OCI-LY7 (cell line): ENCODE results near the gene PATL1. TPM values are rescaled to one million over a fixed set of nuclear protein-coding genes. Genes with fewer than 3 reads are reported as not detected.

Experiments
- BruUV-seq: library from RNA; stranded (reverse); fragments of 400-500 nt; replicated peaks from 2 replicates; lab custom pipeline; 2021; lab: Mats Ljungman, UMichigan
- CTCF ChIA-PET: fragments of 300-600 bp; sonication (Branson Sonifier 250); formaldehyde crosslinking; loops from one replicate; lab custom pipeline; 2022; ENCODE audit warnings: antibody characterized with exemption; ENCODE audit not compliant: unreplicated experiment; lab: Charles Lee
- POLR2A ChIA-PET: fragments of 300-600 bp; sonication (Branson Sonifier 250); formaldehyde crosslinking; loops from one replicate; lab custom pipeline; 2022; ENCODE audit warnings: antibody characterized with exemption; lab: Charles Lee
- DNase-seq: peaks from one replicate; pipeline ENCODE4 v3.0.0-alpha.2; 2015; ENCODE audit warnings: low spot score
- H2AFZ ChIP-seq: fragments of 200-600 bp; sonication (generic), shearing (Covaris generic); 2 replicates; pipeline ENCODE4 v1.6.1; 2014; ENCODE audit warnings: mild to moderate bottlenecking, antibody characterized with exemption, low read length, moderate library complexity
- H3K27ac ChIP-seq: fragments of 200-600 bp; sonication (generic); 2 replicates; pipeline ENCODE4 v1.5.1; 2014; ENCODE audit warnings: mixed run types, low read depth, mild to moderate bottlenecking, moderate library complexity, low read length, inconsistent platforms; ENCODE audit not compliant: poor library complexity, severe bottlenecking
- H3K36me3 ChIP-seq: fragments of 200-600 bp; sonication (generic); 2 replicates; pipeline ENCODE4 v1.6.1; 2014; ENCODE audit warnings: mild to moderate bottlenecking, antibody characterized with exemption, low read length, moderate library complexity, mixed read lengths; ENCODE audit not compliant: insufficient read depth
- H3K4me1 ChIP-seq: fragments of 200-600 bp; sonication (generic); 2 replicates; pipeline ENCODE4 v1.5.1; 2014; ENCODE audit warnings: mild to moderate bottlenecking, low read length; ENCODE audit not compliant: insufficient read depth, poor library complexity, severe bottlenecking
- H3K4me2 ChIP-seq: fragments of 200-600 bp; sonication (generic); 2 replicates; pipeline ENCODE4 v1.6.1; 2014; ENCODE audit warnings: mild to moderate bottlenecking, low read length
- H3K4me3 ChIP-seq: fragments of 200-600 bp; sonication (generic); 2 replicates; pipeline ENCODE4 v1.5.1; 2014; ENCODE audit warnings: mild to moderate bottlenecking, low read depth, low read length; ENCODE audit not compliant: poor library complexity, severe bottlenecking
- H3K79me2 ChIP-seq: fragments of 200-600 bp; sonication (generic); 2 replicates; pipeline ENCODE4 v1.6.1; 2016; ENCODE audit warnings: low read depth, mild to moderate bottlenecking, low read length, moderate library complexity, mixed read lengths; ENCODE audit not compliant: insufficient read depth
- H3K9me2 ChIP-seq: fragments of 200-600 bp; sonication (generic); 2 replicates; pipeline ENCODE4 v1.6.1; 2016; ENCODE audit warnings: mild to moderate bottlenecking, low read length, mixed read lengths; ENCODE audit not compliant: insufficient read depth
- H3K9me3 ChIP-seq: fragments of 200-600 bp; sonication (generic); 2 replicates; pipeline ENCODE4 v1.6.1; 2014; ENCODE audit warnings: mild to moderate bottlenecking, mixed run types, low read length, mixed read lengths
- H4K20me1 ChIP-seq: fragments of 200-600 bp; sonication (generic); 2 replicates; pipeline ENCODE4 v1.6.1; 2014; ENCODE audit warnings: mild to moderate bottlenecking, antibody characterized with exemption, low read length, moderate library complexity, mixed read lengths; ENCODE audit not compliant: insufficient read depth
- EZH2phosphoT487 ChIP-seq: fragments of 200-600 bp; sonication (generic); IDR thresholded peaks from 2 replicates; pipeline ENCODE4 v1.6.1; 2018; ENCODE audit warnings: low read depth, borderline replicate concordance, mild to moderate bottlenecking, mixed run types, antibody characterized with exemption, low read length, moderate library complexity, mixed read lengths
- intact Hi-C: fragments of 100-400 bp; cut with micrococcal nuclease; formaldehyde crosslinking; loops from one replicate; pipeline ENCODE4 v1.10.0; 2022; ENCODE audit not compliant: unreplicated experiment
- total RNA-seq, 2 experiments: library from RNA; depleted of rRNA in 1 of 2; stranded (reverse); fragments of >200 nt in 1 of 2; shearing (Covaris generic) in 1 of 2; gene quantifications; 2 replicates each; pipeline ENCODE4 v1.2.3, GENCODE V29; 2014 to 2022
- TF ChIP-seq, protein P1 (sequence below): fragments of 200-600 bp; sonication (generic); conservative IDR thresholded peaks from 2 replicates; pipeline ENCODE4 v1.5.1; 2014; ENCODE audit warnings: mild to moderate bottlenecking, antibody characterized with exemption, low read length, moderate library complexity, mixed read lengths

PATL1 gene
- total RNA-seq, 2 experiments from 2014 or later: 15.2 to 46.3 TPM

DNA sequence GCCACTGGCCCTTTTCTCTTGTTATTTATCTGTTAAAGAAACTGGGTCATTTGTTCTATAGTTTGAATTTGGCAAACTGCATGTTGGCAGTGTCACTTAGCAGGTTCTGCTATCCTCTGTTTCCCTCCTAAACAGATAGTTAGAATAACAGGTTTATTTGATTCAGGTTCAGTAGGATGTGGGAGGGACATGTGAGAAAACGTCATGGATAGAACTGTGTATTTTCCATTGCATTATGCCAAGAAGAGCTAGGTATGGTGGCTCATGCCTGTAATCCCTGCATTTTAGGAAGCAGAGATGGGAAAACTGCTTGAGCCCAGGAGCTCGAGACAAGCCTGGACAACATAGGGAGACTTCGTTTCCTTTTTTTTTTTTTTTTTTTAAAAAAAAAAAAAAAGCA is 24.3 kb downstream of the PATL1 start:
- intact Hi-C loops: no loop called here
- CTCF ChIA-PET: no interaction called here
- H3K4me2 ChIP-seq: no peak overlapping the region
- no peaks in the 10 kb centered on the region for H4K20me1 ChIP-seq
- no peaks in the 10 kb centered on the region for H3K9me2 ChIP-seq
- no peaks in the 10 kb centered on the region for H3K9me3 ChIP-seq
- no peaks in the 10 kb centered on the region for H3K4me1 ChIP-seq
- no peaks in the 10 kb centered on the region for H3K79me2 ChIP-seq
- H2AFZ ChIP-seq: no peak overlapping the region
- no peak overlapping the region for H3K4me3 ChIP-seq
- peaks cover 99% of the 10 kb centered on the region for H3K36me3 ChIP-seq
- no TSS peak for BruUV-seq
- TF ChIP-seq EZH2phosphoT487: no peak
- TF ChIP-seq, protein P1, sequence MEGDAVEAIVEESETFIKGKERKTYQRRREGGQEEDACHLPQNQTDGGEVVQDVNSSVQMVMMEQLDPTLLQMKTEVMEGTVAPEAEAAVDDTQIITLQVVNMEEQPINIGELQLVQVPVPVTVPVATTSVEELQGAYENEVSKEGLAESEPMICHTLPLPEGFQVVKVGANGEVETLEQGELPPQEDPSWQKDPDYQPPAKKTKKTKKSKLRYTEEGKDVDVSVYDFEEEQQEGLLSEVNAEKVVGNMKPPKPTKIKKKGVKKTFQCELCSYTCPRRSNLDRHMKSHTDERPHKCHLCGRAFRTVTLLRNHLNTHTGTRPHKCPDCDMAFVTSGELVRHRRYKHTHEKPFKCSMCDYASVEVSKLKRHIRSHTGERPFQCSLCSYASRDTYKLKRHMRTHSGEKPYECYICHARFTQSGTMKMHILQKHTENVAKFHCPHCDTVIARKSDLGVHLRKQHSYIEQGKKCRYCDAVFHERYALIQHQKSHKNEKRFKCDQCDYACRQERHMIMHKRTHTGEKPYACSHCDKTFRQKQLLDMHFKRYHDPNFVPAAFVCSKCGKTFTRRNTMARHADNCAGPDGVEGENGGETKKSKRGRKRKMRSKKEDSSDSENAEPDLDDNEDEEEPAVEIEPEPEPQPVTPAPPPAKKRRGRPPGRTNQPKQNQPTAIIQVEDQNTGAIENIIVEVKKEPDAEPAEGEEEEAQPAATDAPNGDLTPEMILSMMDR: no peak
- no peak for DNase-seq
- POLR2A ChIA-PET: interaction anchor here (0.7 to 0.9 kb wide), 2 partner anchors 11 to 499 kb away, joined by 3 to 4 read pairs; no protein-coding TSS in a partner anchor
- no peak overlapping the region for H3K27ac ChIP-seq

DNA sequence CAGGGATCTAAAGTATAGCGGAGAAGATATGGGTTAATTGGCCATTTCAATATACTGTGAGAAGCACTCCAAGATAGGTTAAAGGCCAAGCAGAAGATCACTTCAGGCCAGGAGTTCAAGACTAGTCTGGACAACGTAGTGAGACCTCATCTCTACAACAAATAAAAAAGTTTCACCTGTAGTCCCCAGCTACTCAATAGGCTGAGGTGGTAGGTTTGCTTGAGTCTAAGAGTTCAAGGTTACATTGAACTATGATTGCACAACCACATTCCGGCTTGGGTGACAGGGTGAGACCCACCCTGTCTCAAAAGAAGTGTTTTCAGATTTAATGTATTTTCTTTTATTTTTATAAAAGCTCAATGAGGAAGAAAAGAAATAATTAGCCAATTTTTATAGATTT is 25.4 kb downstream of the PATL1 start:
- Histone ChIP-seq H2AFZ (no peak overlapping the region), H4K20me1 (no peaks in the 10 kb centered on the region), H3K9me3 (no peaks in the 10 kb centered on the region), H3K36me3 (peaks cover 99% of the 10 kb centered on the region), H3K27ac (no peak overlapping the region), H3K4me1 (no peaks in the 10 kb centered on the region), H3K4me3 (no peak overlapping the region), H3K79me2 (no peaks in the 10 kb centered on the region), H3K9me2 (no peaks in the 10 kb centered on the region), H3K4me2 (no peak overlapping the region)
- intact Hi-C loops: no loop called here
- TF ChIP-seq, protein P1: no peak
- no peak for TF ChIP-seq EZH2phosphoT487
- POLR2A ChIA-PET: interaction anchor here (0.6 to 1.2 kb wide), 2 partner anchors 13 to 22 kb away, joined by 4 to 8 read pairs; no protein-coding TSS in a partner anchor
- no peak for DNase-seq
- BruUV-seq: no TSS peak
- CTCF ChIA-PET: no interaction called here

DNA sequence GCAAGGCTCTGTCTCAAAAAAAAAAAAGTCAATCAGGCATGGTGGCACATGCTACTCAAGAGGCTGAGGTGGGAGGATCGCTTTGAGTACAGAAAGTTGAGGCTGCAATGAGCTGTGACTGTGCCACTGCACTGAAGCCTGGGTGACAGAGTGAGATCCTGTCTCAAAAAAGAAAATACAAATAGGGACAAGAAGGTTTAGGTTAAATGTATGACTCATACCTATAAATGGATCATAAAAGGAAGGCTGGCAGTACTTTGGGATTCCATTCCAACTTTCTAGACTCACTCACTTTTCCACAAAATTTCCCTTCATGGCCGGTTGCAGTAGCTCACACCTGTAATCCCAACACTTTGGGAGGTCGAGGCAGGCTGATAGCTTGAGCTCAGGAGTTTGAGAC is 27.7 kb downstream of the PATL1 start:
- H3K36me3 ChIP-seq: peaks cover 99% of the 10 kb centered on the region
- ChIA-PET POLR2A (no interaction called here), CTCF (no interaction called here)

More for the DNA sequence above, 27.7 kb downstream of the PATL1 start:
- no peak for DNase-seq
- H3K4me3 ChIP-seq: no peak overlapping the region
- intact Hi-C loops: no loop called here
- H3K4me1 ChIP-seq: no peaks in the 10 kb centered on the region
- H2AFZ ChIP-seq: no peak overlapping the region
- H3K27ac ChIP-seq: no peak overlapping the region
- H3K9me2 ChIP-seq: no peaks in the 10 kb centered on the region
- H3K79me2 ChIP-seq: no peaks in the 10 kb centered on the region
- no peak overlapping the region for H3K4me2 ChIP-seq
- no peak for TF ChIP-seq EZH2phosphoT487
- TF ChIP-seq, protein P1: no peak
- H3K9me3 ChIP-seq: no peaks in the 10 kb centered on the region
- no peaks in the 10 kb centered on the region for H4K20me1 ChIP-seq
- BruUV-seq: no TSS peak
